ENCODE data around the gene VWA3B. TPM values are rescaled to one million over a fixed set of nuclear protein-coding genes. Genes with fewer than 3 reads are reported as not detected.

VWA3B gene
- total RNA-seq, 1 experiment from 2014 or later, result not detected

DNA sequence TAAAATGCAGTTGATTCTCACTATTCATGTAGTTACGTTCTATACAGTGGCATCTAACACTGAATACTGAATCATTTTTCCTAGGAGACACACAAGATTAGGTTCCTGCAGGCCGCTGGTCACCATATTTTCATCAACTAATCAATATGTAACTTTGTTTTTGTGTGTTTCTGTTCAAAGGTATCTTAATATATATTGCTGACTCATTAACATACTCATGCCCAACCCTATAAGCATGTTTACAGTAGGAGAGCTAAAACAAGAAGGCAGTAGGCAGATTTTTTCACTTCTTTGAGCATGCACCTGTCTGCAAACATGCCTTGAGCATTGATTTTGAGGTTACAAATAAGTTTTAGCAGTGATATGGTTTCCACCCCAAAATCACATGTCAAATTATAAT, 229.0 kb downstream of the VWA3B start:
- Histone ChIP-seq H4K91ac (ENCODE audit: insufficient read length, low read depth, low read length) (no peak overlapping the region), H3K79me2 (ENCODE audit: insufficient read depth, low read length) (no peaks in the 10 kb centered on the region), H3K27ac (ENCODE audit: insufficient read length, low read depth, low read length) (no peak overlapping the region), H3T11ph (ENCODE audit: low read length) (no peak overlapping the region), H2BK15ac (ENCODE audit: low read depth, low read length) (no peak overlapping the region), H4K8ac (replicated peaks; ENCODE audit: insufficient read length, low read depth, low read length) (no peak overlapping the region), H2AK5ac (ENCODE audit: insufficient read length, low read length) (no peak overlapping the region), H3K79me1 (ENCODE audit: insufficient read depth, low read depth, low read length, poor library complexity, severe bottlenecking) (no peaks in the 10 kb centered on the region), H2AFZ (ENCODE audit: low read length) (no peak overlapping the region), H3K23me2 (ENCODE audit: insufficient read length, low read depth, low read length, poor library complexity, severe bottlenecking) (no peaks in the 10 kb centered on the region), H3K9me3 (ENCODE audit: control insufficient read depth, low read depth, low read length) (peaks cover 14% of the 10 kb centered on the region), H3K9ac (ENCODE audit: extremely low read depth, insufficient read length, low read length) (no peak overlapping the region), H3K4ac (ENCODE audit: low read depth, low read length) (no peak overlapping the region), H3K23ac (ENCODE audit: insufficient read length, low read depth, low read length) (no peak overlapping the region), H3K18ac (ENCODE audit: insufficient read length, low read depth, low read length) (no peak overlapping the region), H3K4me1 (ENCODE audit: insufficient read depth, low read length) (no peaks in the 10 kb centered on the region), H4K5ac (ENCODE audit: insufficient read length, low read depth, low read length) (no peak overlapping the region), H3K56ac (ENCODE audit: insufficient read length, low read depth, low read length) (no peak overlapping the region), H4K20me1 (ENCODE audit: control insufficient read depth, insufficient read depth, insufficient read length) (no peaks in the 10 kb centered on the region), H3K27me3 (ENCODE audit: insufficient read depth, low read length) (no peaks in the 10 kb centered on the region), H2BK12ac (ENCODE audit: insufficient read length, low read depth, low read length) (no peak overlapping the region), H2BK5ac (ENCODE audit: insufficient read length, low read length) (no peak overlapping the region), H2BK20ac (ENCODE audit: low read depth, low read length, poor library complexity, severe bottlenecking) (no peak overlapping the region), H2BK120ac (ENCODE audit: low read depth, low read length, poor library complexity, severe bottlenecking) (no peak overlapping the region), H3K4me2 (ENCODE audit: insufficient read depth, insufficient read length, low read length) (no peak overlapping the region), H3K14ac (ENCODE audit: insufficient read depth, low read length) (no peak overlapping the region)
- H3K36me3 Mint-ChIP-seq (ENCODE audit: insufficient read depth in 1 of 3, low read depth in 3 of 3), result peaks cover 23 to 34% (median 27%) of the 10 kb centered on the region in 3 experiments
- H3K27ac Mint-ChIP-seq, result no peak overlapping the region
- TF ChIP-seq, protein P1, sequence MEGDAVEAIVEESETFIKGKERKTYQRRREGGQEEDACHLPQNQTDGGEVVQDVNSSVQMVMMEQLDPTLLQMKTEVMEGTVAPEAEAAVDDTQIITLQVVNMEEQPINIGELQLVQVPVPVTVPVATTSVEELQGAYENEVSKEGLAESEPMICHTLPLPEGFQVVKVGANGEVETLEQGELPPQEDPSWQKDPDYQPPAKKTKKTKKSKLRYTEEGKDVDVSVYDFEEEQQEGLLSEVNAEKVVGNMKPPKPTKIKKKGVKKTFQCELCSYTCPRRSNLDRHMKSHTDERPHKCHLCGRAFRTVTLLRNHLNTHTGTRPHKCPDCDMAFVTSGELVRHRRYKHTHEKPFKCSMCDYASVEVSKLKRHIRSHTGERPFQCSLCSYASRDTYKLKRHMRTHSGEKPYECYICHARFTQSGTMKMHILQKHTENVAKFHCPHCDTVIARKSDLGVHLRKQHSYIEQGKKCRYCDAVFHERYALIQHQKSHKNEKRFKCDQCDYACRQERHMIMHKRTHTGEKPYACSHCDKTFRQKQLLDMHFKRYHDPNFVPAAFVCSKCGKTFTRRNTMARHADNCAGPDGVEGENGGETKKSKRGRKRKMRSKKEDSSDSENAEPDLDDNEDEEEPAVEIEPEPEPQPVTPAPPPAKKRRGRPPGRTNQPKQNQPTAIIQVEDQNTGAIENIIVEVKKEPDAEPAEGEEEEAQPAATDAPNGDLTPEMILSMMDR (conservative IDR thresholded peaks at IDR 0.05), result no peak
- H3K4me3 Mint-ChIP-seq, result no peak overlapping the region
- WGBS (ENCODE audit: extremely low coverage, insufficient read length, low lambda C conversion rate), result no CpG with 5 or more reads among the region's 2 CpGs
- peaks cover 31 to 38% of the 10 kb centered on the region in 2 experiments for H3K4me1 Mint-ChIP-seq
- H3K9me3 Mint-ChIP-seq, result peaks cover 32 to 34% of the 10 kb centered on the region in 2 experiments
- no peak for DNase-seq
- peaks cover 3% of the 10 kb centered on the region; the same call in 1 of the 2 replicates for H3K27me3 Mint-ChIP-seq (ENCODE audit: low read depth)
